ENCODE data around the gene DIP2B. TPM values are rescaled to one million over a fixed set of nuclear protein-coding genes. Genes with fewer than 3 reads are reported as not detected.

Gene DIP2B
- polyA plus RNA-seq, 2 of the 4 experiments (the other 2 are of a cell fraction): 16.9 to 29.3 TPM

GRCh38 chr12:50515587-50515986 is 10.8 kb downstream of the DIP2B start:
- FAIRE-seq (no peak), ATAC-seq (no peak), DNase-seq (ENCODE audit: low read depth in 1 of 2, low spot score in 1 of 2) (no peak)
- Histone ChIP-seq H3K4me2 (no peak overlapping the region), H3K9me3 (no peaks in the 10 kb centered on the region), H3K27ac (no peak overlapping the region), H3K4me3 (no peak overlapping the region), H3K4me1 (peaks cover 13% of the 10 kb centered on the region)
- TF ChIP-seq, protein P1, sequence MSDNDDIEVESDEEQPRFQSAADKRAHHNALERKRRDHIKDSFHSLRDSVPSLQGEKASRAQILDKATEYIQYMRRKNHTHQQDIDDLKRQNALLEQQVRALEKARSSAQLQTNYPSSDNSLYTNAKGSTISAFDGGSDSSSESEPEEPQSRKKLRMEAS (IDR thresholded peaks at IDR 0.05): no peak
- no peak for TF ChIP-seq TP53 (CRISPR knock-in tag; IDR thresholded peaks at IDR 0.05)
- TF ChIP-seq JUNB (IDR thresholded peaks at IDR 0.05): no peak
- ChIA-PET POLR2A (no interaction called here), CTCF (interaction anchor here (0.6 to 1.4 kb wide), 4 partner anchors 8 to 227 kb away, joined by 3 to 7 read pairs (median 3); partner anchors contain the start of gene DIP2B)
- 85% methylated on average over 2 of the region's 2 CpGs for WGBS (ENCODE audit: missing lambda C conversion rate)

DNA sequence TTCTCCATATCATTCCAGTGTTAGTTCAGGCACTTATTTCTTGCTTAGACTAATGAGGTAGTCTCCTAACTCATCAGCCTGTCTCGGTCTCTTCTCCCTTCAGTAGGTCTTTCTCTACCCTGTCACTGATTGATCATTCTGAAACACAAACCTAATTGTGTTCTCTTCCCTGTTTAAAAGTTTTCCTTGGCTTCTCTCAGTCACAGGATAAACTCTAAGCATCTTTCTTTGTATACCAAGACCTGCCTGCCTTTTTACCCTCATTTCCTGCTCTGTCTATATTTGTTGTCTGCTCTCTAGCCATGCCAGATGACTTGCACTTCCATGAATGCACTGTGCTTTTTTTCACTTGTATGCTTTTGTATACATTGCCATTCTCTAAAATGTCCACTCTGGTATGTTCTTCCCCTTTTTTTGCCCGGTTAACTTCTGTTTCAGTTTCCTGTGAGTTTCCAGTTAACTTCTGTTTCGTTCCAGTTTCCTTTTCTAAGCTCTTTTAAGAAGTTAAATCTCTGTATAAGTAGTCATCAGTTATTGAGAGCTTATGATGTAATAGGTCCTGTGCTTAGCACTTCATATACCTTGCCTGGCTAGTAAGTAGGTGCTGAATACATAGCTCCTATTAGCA is 12.8 kb downstream of the DIP2B start:
- H3K4me2 ChIP-seq: peak overlapping the region; percentile 45
- CTCF ChIA-PET: interaction anchor here (0.9 to 1.6 kb wide), 3 partner anchors 13 to 121 kb away, joined by 3 to 6 read pairs (median 4); partner anchors contain the start of gene DIP2B
- H3K4me3 ChIP-seq: no peak overlapping the region
- no peaks in the 10 kb centered on the region for H3K9me3 ChIP-seq
- WGBS (ENCODE audit: missing lambda C conversion rate): 50% methylated on average over 3 of the region's 3 CpGs
- POLR2A ChIA-PET: interaction anchor here (0.5 kb wide), 1 partner anchor 137 kb away, joined by 4 read pairs; no protein-coding TSS in a partner anchor
- FAIRE-seq: no peak
- TF ChIP-seq TP53 (CRISPR knock-in tag; IDR thresholded peaks at IDR 0.05): no peak
- no peak for TF ChIP-seq FOSB (CRISPR knock-in tag; IDR thresholded peaks at IDR 0.05)
- no peak for TF ChIP-seq RCOR1 (IDR thresholded peaks at IDR 0.05; ENCODE audit: low read depth, low read length)
- TF ChIP-seq, protein P2, sequence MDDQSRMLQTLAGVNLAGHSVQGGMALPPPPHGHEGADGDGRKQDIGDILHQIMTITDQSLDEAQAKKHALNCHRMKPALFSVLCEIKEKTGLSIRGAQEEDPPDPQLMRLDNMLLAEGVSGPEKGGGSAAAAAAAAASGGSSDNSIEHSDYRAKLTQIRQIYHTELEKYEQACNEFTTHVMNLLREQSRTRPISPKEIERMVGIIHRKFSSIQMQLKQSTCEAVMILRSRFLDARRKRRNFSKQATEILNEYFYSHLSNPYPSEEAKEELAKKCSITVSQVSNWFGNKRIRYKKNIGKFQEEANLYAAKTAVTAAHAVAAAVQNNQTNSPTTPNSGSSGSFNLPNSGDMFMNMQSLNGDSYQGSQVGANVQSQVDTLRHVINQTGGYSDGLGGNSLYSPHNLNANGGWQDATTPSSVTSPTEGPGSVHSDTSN (IDR thresholded peaks at IDR 0.05): no peak
- no peak for TF ChIP-seq SREBF2 (IDR thresholded peaks at IDR 0.05)
- TF ChIP-seq JUN (IDR thresholded peaks at IDR 0.05): no peak
- no peak for TF ChIP-seq ESRRA (IDR thresholded peaks at IDR 0.05; ENCODE audit: borderline replicate concordance, low read length)
- TF ChIP-seq BCL3 (IDR thresholded peaks at IDR 0.05): no peak
- no peak for TF ChIP-seq FOSL2 (IDR thresholded peaks at IDR 0.05)
- no peak for TF ChIP-seq FOSL2 (CRISPR knock-in tag; IDR thresholded peaks at IDR 0.05)
- no peak for TF ChIP-seq RAD21 (conservative IDR thresholded peaks at IDR 0.05 in 1 of 2, IDR thresholded peaks at IDR 0.05 in 1 of 2)
- no peak for TF ChIP-seq HOXB13 (CRISPR knock-in tag; IDR thresholded peaks at IDR 0.05; ENCODE audit: low read depth)
- TF ChIP-seq, protein P1 (IDR thresholded peaks at IDR 0.05): no peak
- TF ChIP-seq BHLHE40 (IDR thresholded peaks at IDR 0.05; ENCODE audit: low read depth, low read length): no peak
- no peak for TF ChIP-seq CEBPB (IDR thresholded peaks at IDR 0.05)
- TF ChIP-seq, protein P3, sequence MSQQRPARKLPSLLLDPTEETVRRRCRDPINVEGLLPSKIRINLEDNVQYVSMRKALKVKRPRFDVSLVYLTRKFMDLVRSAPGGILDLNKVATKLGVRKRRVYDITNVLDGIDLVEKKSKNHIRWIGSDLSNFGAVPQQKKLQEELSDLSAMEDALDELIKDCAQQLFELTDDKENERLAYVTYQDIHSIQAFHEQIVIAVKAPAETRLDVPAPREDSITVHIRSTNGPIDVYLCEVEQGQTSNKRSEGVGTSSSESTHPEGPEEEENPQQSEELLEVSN (IDR thresholded peaks at IDR 0.05; ENCODE audit: borderline replicate concordance, low read depth): no peak
- no peak for TF ChIP-seq CHD4 (IDR thresholded peaks at IDR 0.05; ENCODE audit: borderline replicate concordance)
- no peak for TF ChIP-seq POLR2AphosphoS2 (conservative IDR thresholded peaks at IDR 0.05; ENCODE audit: low read length)
- TF ChIP-seq RFX5 (IDR thresholded peaks at IDR 0.05): no peak
- no peak for TF ChIP-seq PHF8 (IDR thresholded peaks at IDR 0.05; ENCODE audit: borderline replicate concordance, low read depth)
- TF ChIP-seq HDAC2 (IDR thresholded peaks at IDR 0.05): no peak
- H3K4me1 ChIP-seq: peaks cover 16% of the 10 kb centered on the region
- peak overlapping the region in 1 of 2 experiments; percentile 46; a peak in 4 of 6 replicates for H3K27ac ChIP-seq
- ATAC-seq: peak; percentile 34 to 81; a peak in 4 of 6 replicates
- peak in 1 of 2 experiments; percentile 54 for DNase-seq (ENCODE audit: low read depth in 1 of 2, low spot score in 1 of 2)

Data from A549 (cell line).